Progenitor cell of endocrine pancreas (in vitro differentiated cells): ENCODE measurements around the gene ERICH3. TPM values are rescaled to one million over a fixed set of nuclear protein-coding genes. Genes with fewer than 3 reads are reported as not detected.

Source experiments
- DNase-seq: peaks from one replicate; pipeline ENCODE4 v3.0.0; 2021; ENCODE audit warnings: low spot score; ENCODE audit not compliant: unreplicated experiment
- H3K27ac Mint-ChIP-seq: 2 replicates; pipeline ENCODE4 v1.8.0; 2021; ENCODE audit warnings: mild to moderate bottlenecking, moderate library complexity, mixed read lengths
- H3K27me3 Mint-ChIP-seq: 2 replicates; pipeline ENCODE4 v1.8.0; 2021; ENCODE audit warnings: mixed read lengths
- H3K36me3 Mint-ChIP-seq: 2 replicates; pipeline ENCODE4 v1.8.0; 2022; ENCODE audit warnings: mixed read lengths; ENCODE audit not compliant: insufficient read depth
- H3K4me1 Mint-ChIP-seq: 2 replicates; pipeline ENCODE4 v1.8.0; 2021; ENCODE audit warnings: low read depth, mixed read lengths
- H3K4me3 Mint-ChIP-seq: 2 replicates; pipeline ENCODE4 v1.8.0; 2021; ENCODE audit warnings: low read depth, mild to moderate bottlenecking, moderate library complexity, mixed read lengths
- H3K9me3 Mint-ChIP-seq: 2 replicates; pipeline ENCODE4 v1.8.0; 2021; ENCODE audit warnings: low read depth, mixed read lengths
- total RNA-seq: library from RNA; stranded (reverse); gene quantifications from 2 replicates; pipeline ENCODE4 v1.2.1, GENCODE V29; 2021
- TF ChIP-seq, protein P1 (sequence below): fragments of 200-600 bp; sonication (generic); IDR thresholded peaks from one replicate; pipeline ENCODE4 v1.5.0; 2021; ENCODE audit warnings: antibody characterized with exemption, mild to moderate bottlenecking; ENCODE audit not compliant: unreplicated experiment

The ERICH3 gene
- total RNA-seq, 1 donor from 2014 or later = 1.5 TPM

DNA sequence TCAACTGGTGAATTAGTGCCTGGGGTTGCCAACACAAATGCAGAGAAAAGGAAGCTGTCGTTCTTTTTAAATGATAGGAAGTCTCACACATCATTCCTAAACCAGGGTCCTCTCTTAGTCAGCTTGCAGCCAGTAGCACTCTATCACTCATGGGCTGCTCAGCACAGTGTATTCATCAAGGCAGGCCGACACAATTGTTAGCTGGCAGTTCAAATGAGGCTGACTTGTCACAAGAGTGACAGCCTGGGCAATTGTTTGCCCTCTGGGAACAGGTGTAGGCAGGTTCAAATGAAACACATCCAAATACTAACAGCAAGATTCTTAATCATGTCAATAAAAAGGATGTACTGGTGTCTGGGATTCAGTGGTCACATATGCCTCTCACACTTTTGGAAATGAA lies 76.9 kb downstream of the ERICH3 start:
- H3K9me3 Mint-ChIP-seq = no peaks in the 10 kb centered on the region
- no peak for DNase-seq
- H3K4me3 Mint-ChIP-seq = no peak overlapping the region
- H3K27me3 Mint-ChIP-seq = no peaks in the 10 kb centered on the region
- no peaks in the 10 kb centered on the region for H3K36me3 Mint-ChIP-seq
- H3K27ac Mint-ChIP-seq = no peak overlapping the region
- peaks cover 11% of the 10 kb centered on the region for H3K4me1 Mint-ChIP-seq
- TF ChIP-seq, protein P1, sequence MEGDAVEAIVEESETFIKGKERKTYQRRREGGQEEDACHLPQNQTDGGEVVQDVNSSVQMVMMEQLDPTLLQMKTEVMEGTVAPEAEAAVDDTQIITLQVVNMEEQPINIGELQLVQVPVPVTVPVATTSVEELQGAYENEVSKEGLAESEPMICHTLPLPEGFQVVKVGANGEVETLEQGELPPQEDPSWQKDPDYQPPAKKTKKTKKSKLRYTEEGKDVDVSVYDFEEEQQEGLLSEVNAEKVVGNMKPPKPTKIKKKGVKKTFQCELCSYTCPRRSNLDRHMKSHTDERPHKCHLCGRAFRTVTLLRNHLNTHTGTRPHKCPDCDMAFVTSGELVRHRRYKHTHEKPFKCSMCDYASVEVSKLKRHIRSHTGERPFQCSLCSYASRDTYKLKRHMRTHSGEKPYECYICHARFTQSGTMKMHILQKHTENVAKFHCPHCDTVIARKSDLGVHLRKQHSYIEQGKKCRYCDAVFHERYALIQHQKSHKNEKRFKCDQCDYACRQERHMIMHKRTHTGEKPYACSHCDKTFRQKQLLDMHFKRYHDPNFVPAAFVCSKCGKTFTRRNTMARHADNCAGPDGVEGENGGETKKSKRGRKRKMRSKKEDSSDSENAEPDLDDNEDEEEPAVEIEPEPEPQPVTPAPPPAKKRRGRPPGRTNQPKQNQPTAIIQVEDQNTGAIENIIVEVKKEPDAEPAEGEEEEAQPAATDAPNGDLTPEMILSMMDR = no peak

DNA sequence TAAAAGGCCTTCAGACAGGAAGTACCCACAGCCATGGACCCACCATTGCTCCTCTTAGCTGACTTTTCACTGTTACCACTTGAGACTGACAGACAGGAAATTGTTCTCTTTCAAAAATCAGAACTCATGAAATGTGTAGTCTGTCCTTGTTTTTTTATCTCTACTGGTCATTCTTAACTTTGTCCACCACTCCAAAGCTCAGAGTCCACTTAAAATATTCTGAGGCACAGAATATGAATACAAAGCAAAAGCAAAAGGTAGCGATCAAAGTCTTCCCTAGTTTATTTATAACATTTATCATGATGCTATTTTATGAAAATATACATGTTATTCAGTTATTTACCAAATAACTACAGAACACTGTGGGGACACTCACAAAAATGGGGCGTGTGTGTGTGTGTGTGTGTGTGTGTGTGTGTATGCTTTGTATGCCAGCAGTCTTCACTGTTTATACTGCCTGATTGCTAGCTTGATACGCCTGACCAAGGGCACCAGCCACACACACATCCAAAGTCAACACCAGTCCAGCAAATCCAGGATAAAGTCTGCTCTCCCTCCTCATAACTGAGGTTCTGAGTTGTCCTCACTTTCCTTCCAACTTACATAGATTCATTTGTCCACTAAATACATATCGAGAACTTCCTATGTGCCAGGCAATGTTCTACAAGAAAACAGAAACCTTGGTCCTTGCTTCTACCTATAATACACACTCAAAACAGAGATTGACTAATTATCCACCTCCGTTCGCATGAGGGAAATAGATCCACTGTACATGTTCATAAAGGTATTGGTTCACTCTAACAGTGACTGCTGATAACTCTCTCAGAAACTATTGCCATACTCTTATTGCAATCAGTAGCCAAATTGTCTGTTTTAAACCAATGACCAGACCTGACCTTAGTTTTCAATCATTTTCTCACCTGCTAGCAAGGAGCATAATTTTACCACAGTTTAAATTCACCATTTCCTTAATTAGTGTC lies 79.4 kb downstream of the ERICH3 start:
- Mint-ChIP-seq H3K9me3 (no peaks in the 10 kb centered on the region), H3K27me3 (no peaks in the 10 kb centered on the region), H3K4me1 (peaks cover 4% of the 10 kb centered on the region), H3K36me3 (no peaks in the 10 kb centered on the region), H3K27ac (no peak overlapping the region), H3K4me3 (no peak overlapping the region)
- DNase-seq = no peak
- TF ChIP-seq, protein P1 = no peak

DNA sequence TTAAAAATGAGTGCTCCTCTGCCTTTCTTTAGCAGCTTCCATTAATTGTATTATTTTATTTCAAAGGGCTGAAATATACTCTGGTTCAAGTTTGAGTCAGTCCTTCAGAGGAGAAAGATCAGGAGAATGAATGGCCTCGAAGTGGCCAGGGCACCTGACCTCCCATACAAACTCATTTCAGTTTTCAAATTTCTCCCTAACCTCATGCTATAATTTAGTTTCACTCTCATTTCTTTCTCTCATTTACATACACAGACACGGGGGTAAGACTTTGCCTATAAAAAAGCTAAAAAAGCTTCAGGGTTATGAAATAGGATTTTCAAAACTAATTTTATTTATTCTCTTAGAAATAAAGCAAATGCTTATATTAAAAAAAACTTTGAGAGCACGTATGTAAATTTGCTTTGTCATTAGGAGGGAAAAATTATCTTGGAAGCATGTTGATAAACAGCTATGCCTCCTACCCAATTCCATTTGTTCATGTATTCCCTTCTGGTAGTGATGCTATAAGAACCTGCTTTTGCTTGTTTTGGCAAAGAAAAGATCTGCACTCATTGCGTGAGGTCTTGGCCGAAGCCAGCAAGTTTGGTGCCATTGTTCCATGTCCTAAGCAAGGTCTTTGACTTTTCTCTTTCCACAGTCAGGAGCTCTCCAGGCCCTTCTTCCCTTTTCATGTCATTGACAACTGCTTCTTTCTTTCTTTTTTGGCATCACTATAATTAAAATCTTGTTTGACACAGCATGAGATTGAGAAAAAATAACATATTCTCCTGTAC lies 80.8 kb downstream of the ERICH3 start:
- TF ChIP-seq, protein P1 = no peak
- H3K4me1 Mint-ChIP-seq = peaks cover 4% of the 10 kb centered on the region
- no peaks in the 10 kb centered on the region for H3K9me3 Mint-ChIP-seq
- no peak overlapping the region for H3K27ac Mint-ChIP-seq
- DNase-seq = no peak
- H3K36me3 Mint-ChIP-seq = no peaks in the 10 kb centered on the region
- H3K27me3 Mint-ChIP-seq = no peaks in the 10 kb centered on the region
- no peak overlapping the region for H3K4me3 Mint-ChIP-seq

DNA sequence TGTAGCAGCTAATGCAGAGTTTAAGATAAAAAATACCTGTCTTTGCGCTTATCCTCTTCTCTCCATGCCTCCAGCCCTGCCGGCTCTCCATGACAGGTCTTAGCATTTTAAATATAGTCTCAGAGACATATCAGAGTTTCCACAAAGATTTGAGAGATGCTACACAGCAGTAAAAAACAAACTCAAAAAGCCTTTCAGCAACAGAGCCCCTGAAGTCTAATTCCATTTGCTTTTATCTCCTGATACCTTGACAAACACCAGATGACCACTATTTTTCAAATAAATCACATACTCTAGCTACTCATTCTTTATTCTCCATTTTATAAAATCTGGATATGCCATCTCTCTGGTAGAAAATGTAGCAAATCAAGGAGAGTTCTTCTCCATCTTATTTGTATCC lies 81.6 kb downstream of the ERICH3 start:
- no peak overlapping the region for H3K4me3 Mint-ChIP-seq
- H3K27me3 Mint-ChIP-seq = no peaks in the 10 kb centered on the region
- no peaks in the 10 kb centered on the region for H3K36me3 Mint-ChIP-seq
- DNase-seq = no peak
- H3K27ac Mint-ChIP-seq = no peak overlapping the region
- H3K9me3 Mint-ChIP-seq = no peaks in the 10 kb centered on the region
- TF ChIP-seq, protein P1 = no peak
- peaks cover 4% of the 10 kb centered on the region for H3K4me1 Mint-ChIP-seq

DNA sequence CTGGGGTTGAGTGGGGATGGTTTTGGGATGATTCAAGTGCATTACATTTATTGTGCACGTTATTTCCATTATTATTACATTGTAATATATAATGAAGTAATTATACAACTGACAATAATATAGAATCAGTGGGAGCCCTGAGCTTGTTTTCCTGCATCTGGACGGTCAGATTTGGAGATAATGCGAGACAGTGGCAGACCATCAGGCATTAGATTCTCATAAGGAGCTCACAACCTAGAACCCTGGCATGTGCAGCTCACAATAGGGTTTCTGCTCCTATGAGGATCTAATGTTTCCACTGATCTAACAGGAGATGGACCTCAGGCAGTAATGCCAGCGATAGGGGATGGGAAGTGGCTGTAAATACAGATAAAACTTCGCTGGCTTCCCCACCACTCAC lies 83.3 kb downstream of the ERICH3 start:
- no peak for DNase-seq
- TF ChIP-seq, protein P1 = no peak
- Mint-ChIP-seq H3K27me3 (no peaks in the 10 kb centered on the region), H3K9me3 (no peaks in the 10 kb centered on the region), H3K4me1 (peaks cover 4% of the 10 kb centered on the region), H3K27ac (no peak overlapping the region), H3K4me3 (no peak overlapping the region), H3K36me3 (no peaks in the 10 kb centered on the region)
